GM19023 (cell line): ENCODE data around the gene IL17REL.

Experiments
- ATAC-seq: cut with Tn5 transposase; IDR thresholded peaks from one replicate; pipeline ENCODE4 v1.9.1; 2021; ENCODE audit warnings: mild to moderate bottlenecking, moderate library complexity; ENCODE audit not compliant: unreplicated experiment

Gene IL17REL

DNA sequence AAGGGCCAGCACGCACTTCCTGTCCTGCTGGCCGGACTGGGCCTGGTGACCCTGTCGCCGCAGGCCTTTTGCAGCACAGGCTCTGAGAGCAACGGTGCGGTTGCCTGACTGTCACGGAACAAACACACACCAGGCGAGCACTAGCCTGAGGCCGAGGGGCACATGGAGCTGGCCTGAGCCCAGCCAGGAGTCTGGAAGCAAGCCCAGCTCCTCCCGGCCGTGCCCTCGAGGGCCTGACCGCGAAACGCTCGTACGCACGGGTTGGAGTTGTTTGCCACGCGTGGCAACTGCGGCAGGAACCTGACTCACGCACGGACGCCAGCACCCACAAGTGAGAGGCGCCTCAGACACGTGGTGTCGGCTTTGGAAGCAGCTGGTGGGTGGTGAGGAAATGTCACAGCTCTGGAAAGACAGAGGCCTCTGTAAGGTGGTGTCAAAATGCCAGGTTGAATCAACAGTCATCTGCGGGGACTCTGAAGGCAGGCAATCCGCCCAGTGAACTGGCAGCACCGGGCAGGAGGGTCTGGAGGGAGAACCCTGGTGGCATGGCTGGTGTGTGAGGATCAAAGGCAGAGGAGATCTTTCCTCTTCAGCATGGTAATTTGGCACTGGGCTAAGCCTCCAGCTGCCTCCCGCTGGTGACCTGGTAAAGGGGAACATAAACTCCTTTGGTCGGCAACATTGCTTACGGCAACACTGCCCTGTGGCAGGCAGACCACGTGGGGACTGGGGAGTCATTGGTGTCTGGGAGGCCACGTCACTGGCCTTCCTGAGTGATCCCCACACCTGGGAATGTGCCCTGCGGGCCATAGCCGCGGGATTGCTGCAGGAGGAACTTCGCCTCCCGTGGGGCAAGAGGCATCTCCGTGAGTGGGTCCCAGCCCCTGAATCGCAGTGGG is 15.3 kb upstream of the IL17REL start:
- no peak for ATAC-seq

DNA sequence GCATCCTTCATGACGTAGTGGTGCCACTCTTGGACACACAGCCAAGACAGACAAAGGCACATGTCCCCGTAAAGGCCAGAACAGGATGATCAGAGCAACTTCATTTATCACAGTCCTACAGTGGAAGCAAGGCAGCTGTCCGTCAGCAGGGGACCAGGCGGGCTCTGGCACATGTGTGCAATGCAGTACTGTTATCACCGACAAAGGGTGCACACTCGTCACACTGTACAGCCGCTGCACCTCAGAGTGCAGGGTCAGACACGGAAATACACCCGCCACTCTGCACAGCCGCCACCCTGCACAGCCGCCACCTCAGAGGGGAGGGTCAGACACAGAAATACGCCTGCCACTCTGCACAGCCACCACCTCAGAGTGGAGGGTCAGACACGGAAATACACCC is 13.4 kb upstream of the IL17REL start:
- no peak for ATAC-seq

DNA sequence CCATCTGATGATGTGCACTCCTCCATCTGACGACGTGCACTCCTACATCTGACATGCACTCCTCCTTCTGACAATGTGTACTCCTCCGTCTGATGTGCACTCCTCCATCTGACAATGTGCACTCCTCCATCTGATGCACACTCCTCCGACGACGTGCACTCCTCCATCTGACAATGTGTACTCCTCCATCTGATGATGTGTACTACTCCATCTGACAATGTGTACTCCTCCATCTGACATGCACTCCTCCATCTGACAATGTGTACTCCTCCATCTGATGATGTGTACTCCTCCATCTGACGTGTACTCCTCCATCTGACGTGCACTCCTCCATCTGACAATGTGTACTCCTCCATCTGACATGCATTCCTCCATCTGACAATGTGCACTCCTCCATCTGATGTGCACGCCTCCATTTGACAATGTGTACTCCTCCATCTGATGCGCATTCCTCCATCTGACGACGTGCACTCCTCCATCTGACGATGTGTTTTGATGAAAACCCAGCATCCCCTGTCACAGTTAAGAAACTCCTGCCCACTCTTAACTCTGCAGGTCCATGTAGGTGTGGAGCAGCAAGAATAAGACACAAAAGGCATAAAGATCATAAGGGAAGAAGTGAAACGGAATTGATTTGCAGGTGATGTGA is 9.7 kb upstream of the IL17REL start:
- ATAC-seq, result no peak

DNA sequence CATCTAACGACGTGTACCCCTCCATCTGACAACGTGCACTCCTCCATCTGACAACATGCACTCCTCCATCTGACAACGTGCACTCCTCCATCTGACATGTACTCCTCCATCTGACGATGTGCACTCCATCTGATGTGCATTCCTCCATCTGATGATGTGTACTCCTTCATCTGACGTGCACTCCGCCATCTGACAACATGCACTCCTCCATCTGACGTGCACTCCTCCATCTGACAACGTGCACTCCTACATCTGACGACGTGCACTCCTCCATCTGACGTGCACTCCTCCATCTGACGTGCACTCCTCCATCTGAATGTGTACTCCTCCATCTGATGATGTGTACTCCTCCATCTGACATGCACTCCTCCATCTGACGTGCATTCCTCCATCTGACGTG is 8.0 kb upstream of the IL17REL start:
- ATAC-seq, result no peak

DNA sequence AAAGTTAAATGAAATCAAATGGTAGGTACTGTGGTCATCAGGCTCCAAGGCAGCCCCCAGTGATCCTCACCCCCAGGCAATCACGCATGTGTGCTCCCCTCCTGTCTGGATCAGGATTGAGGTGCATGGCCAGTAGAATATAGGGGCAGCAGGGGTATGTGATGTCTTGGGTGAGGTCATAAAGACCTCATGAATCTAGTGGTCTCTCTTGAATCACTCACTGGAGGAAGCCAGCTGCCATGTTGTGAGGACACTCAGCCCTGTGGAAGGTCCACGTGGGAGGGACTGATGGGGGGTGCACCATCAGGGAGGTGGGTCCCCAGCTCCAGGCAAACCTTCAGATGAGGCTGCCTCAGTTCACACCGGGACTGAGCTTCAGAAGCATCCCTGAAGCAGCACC is 6.8 kb upstream of the IL17REL start:
- no peak for ATAC-seq

DNA sequence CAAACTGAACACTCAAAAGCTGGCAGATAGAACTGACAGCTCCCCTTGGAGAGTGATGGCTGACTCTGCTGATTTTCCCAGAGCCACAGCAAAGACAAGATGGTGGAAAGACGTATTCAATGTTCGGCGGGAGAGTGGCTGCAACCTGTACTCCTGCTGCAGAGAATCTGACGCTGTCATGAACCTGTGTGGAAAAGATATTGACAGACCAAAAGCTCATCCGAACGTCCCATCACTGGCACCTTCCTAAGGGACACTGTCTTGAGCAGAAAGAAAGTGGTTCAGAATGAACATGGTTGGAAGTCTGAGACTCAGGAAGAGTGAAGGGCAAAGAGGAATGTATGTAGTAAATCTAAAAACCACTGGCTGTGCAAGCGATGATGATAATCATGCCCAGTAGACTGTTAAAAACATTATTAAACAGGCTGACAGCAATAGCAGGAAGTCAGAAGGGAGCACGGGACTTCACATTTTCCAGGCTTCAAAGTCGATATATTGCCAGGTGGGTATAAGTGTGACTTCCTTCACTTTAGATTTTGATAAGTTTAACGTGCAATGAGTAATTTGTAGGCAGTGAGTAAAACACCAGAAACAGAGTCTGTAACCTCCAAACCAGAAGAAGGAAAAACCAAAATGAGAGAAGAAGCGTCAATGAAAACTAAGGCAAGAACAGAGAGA is 6.2 kb upstream of the IL17REL start:
- no peak for ATAC-seq

DNA sequence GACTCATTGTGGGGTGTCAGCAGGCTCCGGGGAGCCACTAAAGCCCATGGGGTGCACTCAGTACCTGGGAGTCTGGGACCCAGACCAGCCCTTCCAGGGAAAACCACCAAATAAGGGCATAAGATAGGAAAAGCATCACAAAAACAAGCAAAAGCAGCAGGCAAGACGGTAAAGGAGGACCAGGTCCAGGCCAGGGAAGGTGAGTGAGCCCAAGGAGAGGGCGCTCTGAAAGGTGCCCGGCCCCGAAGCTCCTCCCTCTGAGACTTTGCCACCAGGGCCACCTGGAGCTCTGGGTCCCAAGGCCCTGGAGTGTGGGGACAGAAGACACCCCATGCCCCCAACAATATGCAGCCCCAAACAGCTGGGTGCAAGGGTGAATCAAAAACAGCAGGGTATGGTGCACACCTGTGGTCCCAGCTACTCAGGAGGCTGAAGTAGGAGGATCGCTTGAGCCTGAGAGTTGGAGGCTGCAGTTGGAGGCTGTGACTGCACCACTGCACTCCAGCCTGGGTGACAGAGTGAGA is 5.2 kb upstream of the IL17REL start:
- ATAC-seq, result no peak

DNA sequence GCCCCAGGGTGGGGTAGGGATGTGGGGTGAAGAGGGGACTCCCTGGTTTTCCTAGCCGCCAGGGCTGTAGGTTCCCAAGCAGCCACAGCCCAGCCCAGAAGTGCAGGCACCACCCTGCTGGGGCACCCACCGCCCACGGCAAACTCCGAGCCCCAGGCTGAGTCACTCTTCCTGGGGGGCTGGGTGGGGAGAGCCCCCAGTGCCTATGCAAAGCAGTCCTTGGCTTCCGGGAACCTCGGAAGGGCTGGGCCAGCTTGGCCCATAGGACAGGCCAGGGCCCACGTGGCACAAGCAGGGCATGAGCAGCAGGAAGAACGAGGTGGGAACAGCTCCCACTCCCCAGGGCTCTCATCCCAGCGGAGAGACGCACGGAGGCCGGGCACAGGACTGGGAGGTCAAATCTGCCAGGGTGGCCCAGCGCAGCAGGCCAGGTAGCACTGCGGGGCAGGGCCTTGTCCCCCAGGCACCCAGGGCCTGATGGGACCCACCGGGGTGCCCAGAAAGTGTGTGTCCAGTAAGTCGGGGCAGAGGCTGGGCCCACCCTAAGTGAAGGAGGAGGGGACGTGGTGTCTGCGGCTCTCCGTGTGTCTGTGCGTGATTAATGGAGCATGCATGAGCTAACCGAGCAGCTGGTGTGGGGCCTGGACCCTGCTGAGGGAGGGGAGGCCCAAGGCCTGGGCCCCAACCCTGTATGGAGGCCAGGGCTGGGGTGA is 4.6 kb upstream of the IL17REL start:
- ATAC-seq, result no peak

DNA sequence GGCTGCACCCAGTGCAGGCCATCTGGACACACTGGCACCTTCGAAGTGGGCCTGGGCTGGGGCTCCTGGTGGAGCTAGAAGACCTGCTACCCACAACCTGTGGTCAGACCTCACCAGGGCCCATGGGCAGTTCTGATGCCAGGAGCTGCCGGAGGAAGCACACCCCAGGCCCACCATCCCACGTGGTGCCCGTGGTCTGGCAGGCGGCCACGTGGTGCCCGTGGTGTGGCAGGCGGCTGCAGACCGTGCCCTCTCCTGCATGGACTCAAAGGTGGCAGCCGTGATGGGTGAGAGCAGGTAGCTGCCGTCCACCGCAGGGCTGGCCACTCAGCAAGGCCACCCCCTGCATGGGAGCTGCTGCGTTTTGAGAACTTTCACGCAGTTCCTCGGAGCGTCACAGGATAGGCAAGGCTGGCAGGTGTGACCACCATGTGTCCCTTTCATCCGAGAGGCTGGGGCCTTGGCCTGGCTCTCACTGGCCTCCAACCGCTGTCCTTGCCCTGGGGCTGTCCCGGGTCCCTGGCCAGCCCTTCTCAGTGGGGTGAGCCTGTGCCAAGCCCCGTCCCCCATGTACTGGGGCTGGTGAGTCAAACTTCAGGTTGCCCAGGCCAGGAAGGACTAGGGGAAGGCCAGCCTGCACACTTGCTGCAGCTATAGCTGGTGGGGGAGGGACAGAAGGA is 3.9 kb upstream of the IL17REL start:
- ATAC-seq, result no peak

DNA sequence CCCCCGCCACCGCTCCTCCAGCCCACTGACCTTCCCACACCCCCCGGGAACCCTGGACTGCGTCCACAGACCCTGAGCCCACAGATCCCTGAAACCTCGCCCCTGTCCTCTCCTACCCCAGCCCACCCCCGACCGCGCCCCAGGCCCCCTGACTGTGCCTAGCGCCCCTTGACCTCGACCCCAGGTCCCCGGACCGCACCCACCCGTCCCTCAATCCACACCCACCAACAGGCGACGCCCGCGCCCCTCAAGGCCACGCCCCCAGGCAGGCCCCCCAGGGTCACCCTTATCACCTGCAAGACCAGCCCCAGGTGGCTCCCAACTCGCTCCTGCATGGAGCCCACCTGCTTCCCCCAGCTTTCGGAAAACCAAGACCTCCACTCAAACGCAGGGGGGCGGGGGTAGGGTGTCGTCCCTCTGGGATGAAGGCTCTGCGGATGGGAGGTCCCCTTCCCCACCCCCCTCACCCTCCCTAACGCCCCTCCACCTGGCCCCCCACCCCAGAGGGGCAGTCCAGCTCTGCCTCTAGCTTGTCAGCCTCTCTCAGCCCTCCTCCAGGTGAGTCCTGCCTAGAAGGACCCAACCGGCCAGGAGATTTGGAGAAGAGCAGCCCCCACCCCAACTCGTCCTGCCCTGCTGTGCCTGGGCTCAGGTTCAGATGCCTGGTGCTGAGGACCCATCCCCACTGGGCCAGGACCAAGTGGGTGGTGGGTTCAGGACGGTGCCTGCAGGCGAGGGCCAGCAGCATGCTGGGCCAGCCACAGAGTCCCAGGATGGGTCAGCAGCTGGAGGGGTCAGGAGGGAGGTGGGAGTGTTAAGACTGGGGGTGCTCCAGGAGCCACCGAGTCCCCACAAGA is 3.1 kb upstream of the IL17REL start:
- ATAC-seq, result no peak

DNA sequence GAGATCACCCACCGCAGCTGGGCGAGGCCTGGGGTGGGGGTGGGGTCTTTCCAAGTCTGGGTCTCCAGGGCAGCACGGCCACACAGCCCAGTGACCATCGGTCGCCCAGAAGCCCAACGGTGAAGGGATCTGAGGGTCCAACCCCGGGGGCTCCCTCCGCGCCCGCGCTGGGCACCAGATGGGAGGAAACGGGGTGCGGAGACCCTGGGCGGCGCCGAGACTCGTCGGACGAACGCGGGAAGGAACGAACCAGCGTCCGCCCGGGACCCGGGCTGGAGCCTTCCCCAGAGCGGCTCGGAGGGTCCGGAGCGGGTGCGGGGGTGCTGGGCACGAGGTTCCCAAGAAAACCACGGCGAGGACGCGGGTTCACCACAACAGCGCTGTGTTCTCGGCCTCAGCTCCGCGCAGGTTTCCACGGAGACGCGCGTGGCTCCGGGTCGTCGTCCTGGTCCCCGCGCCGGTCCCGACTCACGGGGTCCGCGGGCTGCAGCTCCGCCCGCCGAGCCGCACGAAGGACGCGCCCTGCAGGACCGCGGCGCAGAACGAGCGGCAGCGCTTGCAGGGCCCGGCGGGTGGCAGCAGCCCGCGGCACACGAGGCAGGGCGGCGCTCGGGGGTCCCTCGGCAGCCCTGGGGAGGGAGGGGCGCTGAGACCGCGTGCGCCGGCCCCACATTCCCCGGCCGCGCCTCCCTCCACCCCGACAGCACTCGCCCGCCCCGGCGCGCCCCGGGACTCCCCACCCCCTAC is 2.3 kb upstream of the IL17REL start:
- no peak for ATAC-seq

DNA sequence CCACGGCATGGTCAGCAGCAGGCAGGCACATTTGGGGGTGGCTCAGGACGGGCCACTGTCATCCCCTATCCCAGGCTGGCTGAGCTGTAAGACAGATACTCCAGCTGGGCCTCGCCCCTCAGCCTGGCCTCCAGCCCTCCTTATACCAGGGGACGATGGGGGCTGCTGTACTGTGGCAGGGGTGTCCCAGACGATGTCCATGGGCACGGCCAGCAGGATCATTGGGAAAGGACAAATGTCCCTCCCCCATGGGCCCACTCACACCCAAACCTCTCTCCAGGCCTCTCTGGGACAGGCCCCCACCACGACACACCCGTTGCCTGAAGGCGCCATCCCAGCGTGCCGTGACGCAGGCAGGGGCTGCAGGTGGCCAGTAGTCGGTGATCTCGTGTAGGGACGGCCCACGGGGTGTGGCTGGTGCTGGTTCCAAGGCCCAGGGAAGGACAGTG is 1.5 kb upstream of the IL17REL start:
- ATAC-seq, result no peak

DNA sequence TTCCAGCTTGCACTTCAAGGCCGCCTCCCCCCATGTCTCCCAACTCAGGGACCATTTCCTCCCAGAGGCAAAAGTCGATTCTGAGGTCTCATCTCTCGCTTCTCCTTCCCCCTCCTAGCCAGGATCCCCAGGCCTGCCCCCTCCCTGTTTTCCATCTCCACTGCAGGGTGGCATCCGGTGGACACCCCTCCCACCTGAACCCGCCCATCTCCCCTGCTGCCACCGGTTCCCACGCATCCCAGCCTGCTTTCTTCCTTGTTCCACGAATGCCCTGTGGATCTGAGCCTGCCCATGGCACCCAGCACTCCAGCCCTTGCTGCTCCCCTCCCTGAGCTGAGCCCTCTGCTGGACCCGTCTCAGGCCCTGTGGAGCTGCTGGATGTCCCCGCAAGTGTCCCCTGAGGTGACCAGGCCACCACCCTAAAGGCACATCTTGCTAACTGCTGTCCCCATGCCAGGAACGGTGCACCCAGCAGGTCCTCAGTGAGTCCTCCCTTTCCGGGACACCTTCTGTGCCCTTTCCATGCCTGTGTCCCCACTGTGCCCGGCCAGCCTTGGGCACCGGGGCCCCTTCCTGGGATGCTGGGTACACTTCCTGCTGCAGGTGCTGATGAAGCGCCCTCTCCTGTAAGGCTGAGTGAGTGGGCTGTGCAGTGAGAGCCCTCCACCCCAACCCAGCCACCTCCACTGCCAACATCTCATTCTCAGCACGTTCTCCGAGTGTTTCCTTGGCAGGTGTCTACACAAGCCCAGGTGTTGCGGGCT is 936 bp downstream of the IL17REL start:
- no peak for ATAC-seq

DNA sequence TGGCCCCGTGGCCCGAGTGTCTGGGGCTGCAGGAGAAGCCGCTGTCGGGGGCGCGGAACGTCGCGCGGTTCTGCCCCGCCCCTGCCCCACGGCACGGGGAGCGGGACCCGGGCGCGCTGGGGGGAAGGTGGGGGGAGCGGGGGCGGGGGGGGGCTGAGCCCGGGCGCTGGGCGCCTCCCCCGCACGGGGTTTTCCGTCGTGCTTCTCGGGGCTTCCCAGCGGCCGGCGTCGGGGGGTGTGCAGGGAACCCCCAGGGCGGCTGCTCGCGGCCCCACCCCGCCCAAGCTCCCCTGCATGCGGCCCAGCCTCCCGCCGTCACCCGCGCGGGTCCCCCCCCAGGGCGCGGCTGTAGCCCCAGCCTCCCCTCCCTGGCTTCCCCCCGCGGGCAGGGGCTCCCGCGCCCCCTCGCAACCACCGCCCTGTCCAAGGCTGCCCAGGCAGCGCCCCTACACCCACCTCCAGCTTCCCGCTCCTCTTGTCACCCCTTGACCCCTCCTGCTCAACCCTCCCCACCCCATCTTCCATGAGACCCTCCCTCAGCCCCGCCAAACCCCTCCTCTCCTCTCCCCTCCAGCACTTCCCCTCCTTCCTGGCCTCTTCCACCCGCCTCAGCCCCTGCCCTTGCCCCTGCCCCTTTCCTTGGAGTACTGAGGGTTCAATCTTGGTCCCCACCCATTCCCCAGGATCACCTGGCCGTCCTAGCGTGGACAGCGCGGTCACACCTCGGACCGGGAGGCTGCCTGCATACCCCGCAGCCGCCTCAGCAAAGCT is 1.7 kb downstream of the IL17REL start:
- ATAC-seq, result no peak

DNA sequence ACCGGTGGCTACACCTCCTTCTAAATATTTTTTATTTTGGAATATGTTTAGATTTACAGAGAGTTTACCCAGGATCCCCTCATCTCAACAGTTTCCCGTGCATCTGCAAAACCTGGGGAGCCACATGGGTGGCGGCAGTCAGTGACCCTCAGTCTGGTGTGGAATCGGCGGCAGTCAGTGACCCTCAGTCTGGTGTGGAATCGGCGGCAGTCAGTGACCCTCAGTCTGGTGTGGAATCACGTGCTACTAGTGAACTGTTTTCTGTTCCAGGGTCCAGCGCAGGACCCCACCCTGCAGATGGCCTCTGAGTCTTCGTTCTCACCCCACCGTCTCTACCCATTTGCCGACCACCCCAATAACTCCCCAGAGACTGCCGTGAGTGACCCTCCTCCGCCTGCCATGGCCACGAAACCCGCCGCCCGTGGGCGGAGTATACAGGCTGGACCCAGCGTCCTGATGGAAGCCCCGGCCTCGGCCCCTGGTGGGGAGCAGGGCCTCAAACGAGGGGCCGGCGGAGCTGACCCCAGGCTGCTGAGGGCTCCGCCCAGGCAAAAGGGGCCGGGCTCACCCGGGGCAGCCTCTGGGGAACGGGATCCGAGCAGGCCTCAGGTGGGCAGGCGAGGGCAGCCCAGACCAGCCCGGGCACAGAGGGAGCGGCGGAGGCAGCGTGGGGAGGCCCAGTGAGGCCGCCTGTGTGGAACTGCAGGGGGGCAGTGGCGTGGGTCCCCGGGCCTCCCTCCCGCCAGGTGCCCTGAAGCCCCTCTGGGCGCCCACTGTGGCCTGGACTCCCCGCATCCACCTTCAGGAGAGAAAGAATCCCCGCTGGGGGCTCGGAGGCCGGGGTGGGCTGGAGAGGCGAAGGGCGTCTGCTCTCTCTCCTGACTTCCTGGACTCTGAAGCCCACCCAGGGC is 2.5 kb downstream of the IL17REL start:
- ATAC-seq, result no peak

DNA sequence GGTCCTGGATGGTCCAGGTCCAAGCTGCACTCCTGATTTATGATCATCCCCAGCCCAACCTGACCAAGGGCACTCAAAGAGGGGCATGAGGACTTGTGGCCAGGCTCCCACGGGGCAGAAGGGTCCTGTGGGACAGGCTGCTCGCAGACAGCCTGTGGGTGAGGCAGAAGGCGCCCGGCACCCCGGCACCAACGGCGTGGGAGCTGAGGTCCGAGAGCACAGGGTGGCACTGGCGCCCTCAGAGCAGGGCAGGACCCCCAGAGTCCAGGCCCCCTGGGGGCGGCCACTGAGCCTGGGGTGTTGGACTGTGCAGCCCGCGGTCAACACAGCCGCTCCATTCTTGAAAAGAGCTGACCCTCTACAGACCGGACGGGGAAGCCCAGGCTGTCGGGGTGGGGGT is 3.3 kb downstream of the IL17REL start:
- ATAC-seq, result no peak
